Measurements from ENCODE around the gene ATF5.
"Not testable (repeated sequence)": the region's sequence is repeated elsewhere in the genome, so short reads cannot be mapped to it uniquely, and the experiment has no call there.

Gene ATF5

GRCh38 chr19:49956115-49956495 is 27.1 kb downstream of the ATF5 start:
- Histone ChIP-seq H3K23ac (ENCODE audit: low read length) (no peak overlapping the region), H3K4me3 (ENCODE audit: low read length) (no peak overlapping the region), H3K36me3 (ENCODE audit: control insufficient read depth, insufficient read depth, low read length) (no peaks in the 10 kb centered on the region), H3K4me2 (ENCODE audit: low read length) (no peak overlapping the region), H3K79me2 (ENCODE audit: control insufficient read depth, insufficient read depth, low read length) (no peaks in the 10 kb centered on the region), H2BK120ac (ENCODE audit: low read depth, low read length) (no peak overlapping the region), H3K27me3 (ENCODE audit: insufficient read depth, low read length, poor library complexity) (no peaks in the 10 kb centered on the region), H2BK5ac (ENCODE audit: low read length) (no peak overlapping the region), H3K27ac (ENCODE audit: low read depth, low read length) (no peak overlapping the region), H3K4ac (ENCODE audit: low read depth, low read length) (no peak overlapping the region), H4K5ac (ENCODE audit: low read length) (no peak overlapping the region), H4K8ac (ENCODE audit: low read depth, low read length) (no peak overlapping the region), H2AK5ac (ENCODE audit: low read length) (no peak overlapping the region), H3K56ac (ENCODE audit: low read length) (no peak overlapping the region), H3K18ac (ENCODE audit: low read length) (no peak overlapping the region), H3K4me1 (ENCODE audit: control insufficient read depth, low read depth, low read length) (no peaks in the 10 kb centered on the region), H3K79me1 (ENCODE audit: low read length) (no peaks in the 10 kb centered on the region), H2BK15ac (replicated peaks; ENCODE audit: low read depth) (no peak overlapping the region), H3K9ac (ENCODE audit: low read length) (no peak overlapping the region)
- DNase-seq, result no peak
- WGBS (ENCODE audit: extremely low coverage, insufficient coverage, low lambda C conversion rate), result no CpG with 5 or more reads among the region's 9 CpGs

- no peak overlapping the region for H3K27ac ChIP-seq (ENCODE audit: low read depth, low read length)
- no peak overlapping the region for H4K5ac ChIP-seq (ENCODE audit: low read length)
- no peak overlapping the region for H2BK5ac ChIP-seq (ENCODE audit: low read length)
- H3K36me3 ChIP-seq (ENCODE audit: control insufficient read depth, insufficient read depth, low read length), result no peaks in the 10 kb centered on the region
- H3K27me3 ChIP-seq (ENCODE audit: insufficient read depth, low read length, poor library complexity), result no peaks in the 10 kb centered on the region
- WGBS (ENCODE audit: extremely low coverage, insufficient coverage, low lambda C conversion rate), result no CpG with 5 or more reads among the region's 10 CpGs
- no peak overlapping the region for H3K23ac ChIP-seq (ENCODE audit: low read length)
- no peak overlapping the region for H3K9ac ChIP-seq (ENCODE audit: low read length)
- no peak overlapping the region for H3K56ac ChIP-seq (ENCODE audit: low read length)
- no peak overlapping the region for H2BK15ac ChIP-seq (replicated peaks; ENCODE audit: low read depth)
- no peaks in the 10 kb centered on the region for H3K79me2 ChIP-seq (ENCODE audit: control insufficient read depth, insufficient read depth, low read length)
- H4K8ac ChIP-seq (ENCODE audit: low read depth, low read length), result no peak overlapping the region
- no peak for DNase-seq
- H3K4me1 ChIP-seq (ENCODE audit: control insufficient read depth, low read depth, low read length), result no peaks in the 10 kb centered on the region
- H3K4me3 ChIP-seq (ENCODE audit: low read length), result no peak overlapping the region
- no peak overlapping the region for H3K4me2 ChIP-seq (ENCODE audit: low read length)
- H2AK5ac ChIP-seq (ENCODE audit: low read length), result no peak overlapping the region
- no peak overlapping the region for H3K4ac ChIP-seq (ENCODE audit: low read depth, low read length)
- no peak overlapping the region for H3K18ac ChIP-seq (ENCODE audit: low read length)
- no peak overlapping the region for H2BK120ac ChIP-seq (ENCODE audit: low read depth, low read length)
- H3K79me1 ChIP-seq (ENCODE audit: low read length), result no peaks in the 10 kb centered on the region
Observed at GRCh38 chr19:49957262-49957915, 28.4 kb downstream of the ATF5 start.

GRCh38 chr19:49958144-49958543 is 29.1 kb downstream of the ATF5 start:
- not testable (repeated sequence) for H3K27me3 ChIP-seq (ENCODE audit: insufficient read depth, low read length, poor library complexity); H3K18ac ChIP-seq (ENCODE audit: low read length)

GRCh38 chr19:49958596-49958995 is 29.6 kb downstream of the ATF5 start:
- H3K79me1 ChIP-seq (ENCODE audit: low read length); DNase-seq; H2BK120ac ChIP-seq (ENCODE audit: low read depth, low read length); H3K27ac ChIP-seq (ENCODE audit: low read depth, low read length); H3K4me3 ChIP-seq (ENCODE audit: low read length); H2BK15ac ChIP-seq (replicated peaks; ENCODE audit: low read depth); H4K5ac ChIP-seq (ENCODE audit: low read length); H3K4me2 ChIP-seq (ENCODE audit: low read length); H3K79me2 ChIP-seq (ENCODE audit: control insufficient read depth, insufficient read depth, low read length); H2BK5ac ChIP-seq (ENCODE audit: low read length); H4K8ac ChIP-seq (ENCODE audit: low read depth, low read length); H3K23ac ChIP-seq (ENCODE audit: low read length); H3K36me3 ChIP-seq (ENCODE audit: control insufficient read depth, insufficient read depth, low read length); H3K9ac ChIP-seq (ENCODE audit: low read length); H3K56ac ChIP-seq (ENCODE audit: low read length); H3K27me3 ChIP-seq (ENCODE audit: insufficient read depth, low read length, poor library complexity); H2AK5ac ChIP-seq (ENCODE audit: low read length); H3K18ac ChIP-seq (ENCODE audit: low read length); H3K4ac ChIP-seq (ENCODE audit: low read depth, low read length); H3K4me1 ChIP-seq (ENCODE audit: control insufficient read depth, low read depth, low read length): not testable (repeated sequence)
- no CpG with 5 or more reads among the region's 13 CpGs for WGBS (ENCODE audit: extremely low coverage, insufficient coverage, low lambda C conversion rate)

More at GRCh38 chr19:49958144-49958543, 29.1 kb downstream of the ATF5 start:
- H3K79me2 ChIP-seq (ENCODE audit: control insufficient read depth, insufficient read depth, low read length); H3K36me3 ChIP-seq (ENCODE audit: control insufficient read depth, insufficient read depth, low read length); H3K4me2 ChIP-seq (ENCODE audit: low read length); H3K56ac ChIP-seq (ENCODE audit: low read length); H3K4me3 ChIP-seq (ENCODE audit: low read length); H3K9ac ChIP-seq (ENCODE audit: low read length); H3K23ac ChIP-seq (ENCODE audit: low read length); H2BK15ac ChIP-seq (replicated peaks; ENCODE audit: low read depth); DNase-seq; H3K79me1 ChIP-seq (ENCODE audit: low read length); H3K4ac ChIP-seq (ENCODE audit: low read depth, low read length); H4K5ac ChIP-seq (ENCODE audit: low read length); H4K8ac ChIP-seq (ENCODE audit: low read depth, low read length); H2AK5ac ChIP-seq (ENCODE audit: low read length); H2BK120ac ChIP-seq (ENCODE audit: low read depth, low read length); H3K4me1 ChIP-seq (ENCODE audit: control insufficient read depth, low read depth, low read length); H3K27ac ChIP-seq (ENCODE audit: low read depth, low read length); H2BK5ac ChIP-seq (ENCODE audit: low read length): not testable (repeated sequence)
- WGBS (ENCODE audit: extremely low coverage, insufficient coverage, low lambda C conversion rate), result no CpG with 5 or more reads among the region's 9 CpGs

GRCh38 chr19:49959892-49960291 is 30.9 kb downstream of the ATF5 start:
- DNase-seq; H3K79me1 ChIP-seq (ENCODE audit: low read length); H2AK5ac ChIP-seq (ENCODE audit: low read length); H3K4ac ChIP-seq (ENCODE audit: low read depth, low read length); H3K18ac ChIP-seq (ENCODE audit: low read length); H3K4me2 ChIP-seq (ENCODE audit: low read length); H3K4me1 ChIP-seq (ENCODE audit: control insufficient read depth, low read depth, low read length); H3K9ac ChIP-seq (ENCODE audit: low read length); H3K79me2 ChIP-seq (ENCODE audit: control insufficient read depth, insufficient read depth, low read length); H4K8ac ChIP-seq (ENCODE audit: low read depth, low read length); H2BK15ac ChIP-seq (replicated peaks; ENCODE audit: low read depth); H3K56ac ChIP-seq (ENCODE audit: low read length); H3K23ac ChIP-seq (ENCODE audit: low read length); H4K5ac ChIP-seq (ENCODE audit: low read length); H2BK5ac ChIP-seq (ENCODE audit: low read length); H3K4me3 ChIP-seq (ENCODE audit: low read length); H2BK120ac ChIP-seq (ENCODE audit: low read depth, low read length); H3K27ac ChIP-seq (ENCODE audit: low read depth, low read length); H3K36me3 ChIP-seq (ENCODE audit: control insufficient read depth, insufficient read depth, low read length); H3K27me3 ChIP-seq (ENCODE audit: insufficient read depth, low read length, poor library complexity): not testable (repeated sequence)
- no CpG with 5 or more reads among the region's 12 CpGs for WGBS (ENCODE audit: extremely low coverage, insufficient coverage, low lambda C conversion rate)

GRCh38 chr19:49960980-49961379 is 32.0 kb downstream of the ATF5 start, which contains the start of gene SIGLEC11:
SIGLEC11 (minus strand) TSS chr19:49961172; CDS start chr19:49961081, 91 bp downstream.
- not testable (repeated sequence) for H2BK120ac ChIP-seq (ENCODE audit: low read depth, low read length)

More at GRCh38 chr19:49960980-49961379, 32.0 kb downstream of the ATF5 start, which contains the start of gene SIGLEC11:
- WGBS (ENCODE audit: extremely low coverage, insufficient coverage, low lambda C conversion rate), result no CpG with 5 or more reads among the region's 10 CpGs
- H3K4me3 ChIP-seq (ENCODE audit: low read length); H3K4me1 ChIP-seq (ENCODE audit: control insufficient read depth, low read depth, low read length); H3K4ac ChIP-seq (ENCODE audit: low read depth, low read length); H3K36me3 ChIP-seq (ENCODE audit: control insufficient read depth, insufficient read depth, low read length); H3K79me1 ChIP-seq (ENCODE audit: low read length); H3K79me2 ChIP-seq (ENCODE audit: control insufficient read depth, insufficient read depth, low read length); H3K56ac ChIP-seq (ENCODE audit: low read length); H3K27ac ChIP-seq (ENCODE audit: low read depth, low read length); H2BK5ac ChIP-seq (ENCODE audit: low read length); H3K4me2 ChIP-seq (ENCODE audit: low read length); H3K23ac ChIP-seq (ENCODE audit: low read length); H2AK5ac ChIP-seq (ENCODE audit: low read length); H3K18ac ChIP-seq (ENCODE audit: low read length); H4K5ac ChIP-seq (ENCODE audit: low read length); DNase-seq; H3K9ac ChIP-seq (ENCODE audit: low read length); H2BK15ac ChIP-seq (replicated peaks; ENCODE audit: low read depth); H3K27me3 ChIP-seq (ENCODE audit: insufficient read depth, low read length, poor library complexity); H4K8ac ChIP-seq (ENCODE audit: low read depth, low read length): not testable (repeated sequence)

Data from mesendoderm (in vitro differentiated cells).